IMR-90 (cell line): ENCODE data around the gene DUSP7.

Source experiments
- CEBPB ChIP-seq: IDR thresholded peaks from 2 replicates; pipeline ENCODE4 v1.6.1; 2012; ENCODE audit warnings: low read depth, low read length, improper control_type of control experiment
- MAZ ChIP-seq: IDR thresholded peaks from 2 replicates; pipeline ENCODE4 v1.6.1; 2012; ENCODE audit warnings: low read depth, mild to moderate bottlenecking, low read length, improper control_type of control experiment, moderate library complexity, borderline replicate concordance
- MXI1 ChIP-seq: IDR thresholded peaks from 2 replicates; pipeline ENCODE4 v1.6.1; 2012; ENCODE audit warnings: low read depth, mild to moderate bottlenecking, low read length, moderate library complexity, borderline replicate concordance
- NFE2L2 ChIP-seq: fragments of 150-350 bp; IDR thresholded peaks from 2 replicates; pipeline ENCODE4 v1.6.1; 2016; ENCODE audit warnings: low read depth, mild to moderate bottlenecking, low read length
- POLR2A ChIP-seq: IDR thresholded peaks from 2 replicates; pipeline ENCODE4 v1.6.1; 2012; ENCODE audit warnings: mild to moderate bottlenecking, low read depth, low read length
- RCOR1 ChIP-seq: IDR thresholded peaks from 2 replicates; pipeline ENCODE4 v1.6.1; 2012; ENCODE audit warnings: mild to moderate bottlenecking, low read length, improper control_type of control experiment; ENCODE audit not compliant: insufficient replicate concordance
- RFX5 ChIP-seq: IDR thresholded peaks from 2 replicates; pipeline ENCODE4 v1.8.0; 2012; ENCODE audit warnings: low read depth, mild to moderate bottlenecking, low read length, moderate library complexity
- SMC3 ChIP-seq: fragments of 150-350 bp; IDR thresholded peaks from 2 replicates; pipeline ENCODE4 v1.6.1; 2016; ENCODE audit warnings: low read depth, mild to moderate bottlenecking, antibody characterized with exemption, low read length, moderate library complexity
- USF2 ChIP-seq: fragments of 150-350 bp; IDR thresholded peaks from 2 replicates; pipeline ENCODE4 v1.6.1; 2017; ENCODE audit warnings: mild to moderate bottlenecking, antibody characterized with exemption, low read length, low read depth
- TF ChIP-seq, protein P1 (sequence below): conservative IDR thresholded peaks from 2 replicates; pipeline ENCODE4 v1.5.1; 2012; ENCODE audit warnings: mild to moderate bottlenecking, low read depth, low read length, improper control_type of control experiment
- TF ChIP-seq, protein P2 (sequence below): fragments of 150-350 bp; IDR thresholded peaks from 2 replicates; pipeline ENCODE4 v1.6.1; 2016; ENCODE audit warnings: low read depth, mild to moderate bottlenecking, low read length, moderate library complexity, borderline replicate concordance

GRCh38 chr3:52020796-52021195 is 35.6 kb downstream of the DUSP7 start:
- TF ChIP-seq, protein P1, sequence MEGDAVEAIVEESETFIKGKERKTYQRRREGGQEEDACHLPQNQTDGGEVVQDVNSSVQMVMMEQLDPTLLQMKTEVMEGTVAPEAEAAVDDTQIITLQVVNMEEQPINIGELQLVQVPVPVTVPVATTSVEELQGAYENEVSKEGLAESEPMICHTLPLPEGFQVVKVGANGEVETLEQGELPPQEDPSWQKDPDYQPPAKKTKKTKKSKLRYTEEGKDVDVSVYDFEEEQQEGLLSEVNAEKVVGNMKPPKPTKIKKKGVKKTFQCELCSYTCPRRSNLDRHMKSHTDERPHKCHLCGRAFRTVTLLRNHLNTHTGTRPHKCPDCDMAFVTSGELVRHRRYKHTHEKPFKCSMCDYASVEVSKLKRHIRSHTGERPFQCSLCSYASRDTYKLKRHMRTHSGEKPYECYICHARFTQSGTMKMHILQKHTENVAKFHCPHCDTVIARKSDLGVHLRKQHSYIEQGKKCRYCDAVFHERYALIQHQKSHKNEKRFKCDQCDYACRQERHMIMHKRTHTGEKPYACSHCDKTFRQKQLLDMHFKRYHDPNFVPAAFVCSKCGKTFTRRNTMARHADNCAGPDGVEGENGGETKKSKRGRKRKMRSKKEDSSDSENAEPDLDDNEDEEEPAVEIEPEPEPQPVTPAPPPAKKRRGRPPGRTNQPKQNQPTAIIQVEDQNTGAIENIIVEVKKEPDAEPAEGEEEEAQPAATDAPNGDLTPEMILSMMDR = no peak
- TF ChIP-seq RFX5 = no peak
- no peak for TF ChIP-seq NFE2L2
- TF ChIP-seq CEBPB = no peak
- no peak for TF ChIP-seq POLR2A
- TF ChIP-seq SMC3 = no peak
- TF ChIP-seq, protein P2, sequence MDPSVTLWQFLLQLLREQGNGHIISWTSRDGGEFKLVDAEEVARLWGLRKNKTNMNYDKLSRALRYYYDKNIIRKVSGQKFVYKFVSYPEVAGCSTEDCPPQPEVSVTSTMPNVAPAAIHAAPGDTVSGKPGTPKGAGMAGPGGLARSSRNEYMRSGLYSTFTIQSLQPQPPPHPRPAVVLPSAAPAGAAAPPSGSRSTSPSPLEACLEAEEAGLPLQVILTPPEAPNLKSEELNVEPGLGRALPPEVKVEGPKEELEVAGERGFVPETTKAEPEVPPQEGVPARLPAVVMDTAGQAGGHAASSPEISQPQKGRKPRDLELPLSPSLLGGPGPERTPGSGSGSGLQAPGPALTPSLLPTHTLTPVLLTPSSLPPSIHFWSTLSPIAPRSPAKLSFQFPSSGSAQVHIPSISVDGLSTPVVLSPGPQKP = no peak
- TF ChIP-seq MAZ = no peak
- no peak for TF ChIP-seq USF2
- TF ChIP-seq RCOR1 = no peak
- no peak for TF ChIP-seq MXI1
